Fibroblast of mammary gland (primary cell): ENCODE data around the gene SLC10A6.
A peak's percentile ranks its signal among the peaks of the same experiment; 100 is the strongest.
"Not testable (repeated sequence)": the region's sequence is repeated elsewhere in the genome, so short reads cannot be mapped to it uniquely, and the experiment has no call there.

Experiments
- DNase-seq: peaks from one replicate; pipeline ENCODE4 v3.0.0-alpha.2; 2010; ENCODE audit warnings: low read depth
- H3K4me3 ChIP-seq: 2 replicates; pipeline ENCODE4 v1.5.1; 2011; ENCODE audit warnings: low read depth, mild to moderate bottlenecking, low read length, moderate library complexity; ENCODE audit not compliant: control insufficient read depth
- CTCF ChIP-seq: conservative IDR thresholded peaks from 2 replicates; pipeline ENCODE4 v1.5.1; 2011; ENCODE audit warnings: low read depth, low read length, inconsistent platforms; ENCODE audit not compliant: control insufficient read depth, insufficient read depth

SLC10A6 gene

GRCh38 chr4:86892636-86892960 is 43.4 kb upstream of the SLC10A6 start:
- no peak for TF ChIP-seq CTCF
- peak overlapping the region; percentile 66 for H3K4me3 ChIP-seq
- DNase-seq, result no peak

- TF ChIP-seq CTCF, result no peak
- peak within 1 kb of the TSS; percentile 66 for H3K4me3 ChIP-seq
- peak; percentile 40 for DNase-seq
Measured at GRCh38 chr4:86891762-86892635, 42.8 kb upstream of the SLC10A6 start, which contains the start of gene C4orf36. Gene C4orf36 (minus strand): TSS chr4:86892422. CDS start chr4:86891520, 902 bp downstream.

GRCh38 chr4:86890790-86891189 is 41.6 kb upstream of the SLC10A6 start:
- DNase-seq, result no peak
- no peak overlapping the region for H3K4me3 ChIP-seq
- TF ChIP-seq CTCF, result no peak

GRCh38 chr4:86879641-86880040 is 30.5 kb upstream of the SLC10A6 start:
- no peak overlapping the region for H3K4me3 ChIP-seq
- no peak for TF ChIP-seq CTCF

GRCh38 chr4:86878640-86879039 is 29.5 kb upstream of the SLC10A6 start:
- no peak for DNase-seq
- no peak for TF ChIP-seq CTCF
- H3K4me3 ChIP-seq, result no peak overlapping the region

More at GRCh38 chr4:86879641-86880040, 30.5 kb upstream of the SLC10A6 start:
- DNase-seq, result no peak

GRCh38 chr4:86876894-86877685 is 27.9 kb upstream of the SLC10A6 start:
- DNase-seq, result no peak
- no peak for TF ChIP-seq CTCF

GRCh38 chr4:86875436-86875835 is 26.3 kb upstream of the SLC10A6 start:
- H3K4me3 ChIP-seq, result not testable (repeated sequence)
- peak; percentile 26 for DNase-seq

More at GRCh38 chr4:86876894-86877685, 27.9 kb upstream of the SLC10A6 start:
- H3K4me3 ChIP-seq, result no peak overlapping the region
